Activated CD4-positive, alpha-beta memory T cell treated with anti-CD3 and anti-CD28 coated beads, Interleukin-2, amount 10 ng/mL, durations not matched to agents 7 days and 5 days (primary cell): ENCODE data around the gene PSMA7. TPM values are rescaled to one million over a fixed set of nuclear protein-coding genes. Genes with fewer than 3 reads are reported as not detected.

ENCODE experiments used
- CTCF ChIA-PET: fragments of 350-600 bp; sonication (Branson Sonifier 250); formaldehyde crosslinking; loops from one replicate; lab custom pipeline; 2021; ENCODE audit warnings: antibody characterized with exemption, inconsistent platforms; lab: Charles Lee
- POLR2A ChIA-PET: fragments of 350-600 bp; sonication (Branson Sonifier 250); formaldehyde crosslinking; loops from one replicate; lab custom pipeline; 2021; ENCODE audit warnings: antibody characterized with exemption; lab: Charles Lee
- DNase-seq: peaks from one replicate; pipeline ENCODE4 v3.0.0-alpha.2; 2020
- H3K27ac Mint-ChIP-seq: one replicate; pipeline ENCODE4 v1.8.0; 2021; ENCODE audit warnings: mild to moderate bottlenecking, mixed read lengths
- H3K27me3 Mint-ChIP-seq: one replicate; pipeline ENCODE4 v1.8.0; 2021; ENCODE audit warnings: mixed read lengths
- H3K36me3 Mint-ChIP-seq: one replicate; pipeline ENCODE4 v1.8.0; 2021; ENCODE audit warnings: low read depth, mixed read lengths
- H3K4me1 Mint-ChIP-seq: one replicate; pipeline ENCODE4 v1.8.0; 2021; ENCODE audit warnings: mixed read lengths
- H3K4me3 Mint-ChIP-seq: one replicate; pipeline ENCODE4 v1.8.0; 2021; ENCODE audit warnings: mild to moderate bottlenecking, mixed read lengths
- H3K9me3 Mint-ChIP-seq: one replicate; pipeline ENCODE4 v1.8.0; 2021; ENCODE audit warnings: mixed read lengths
- total RNA-seq, 2 experiments: library from RNA; stranded (reverse); gene quantifications; one replicate each; pipeline ENCODE4 v1.2.3, GENCODE V29; 2021

Gene PSMA7
- total RNA-seq, 2 experiments from 2014 or later = 243 to 246 TPM

DNA sequence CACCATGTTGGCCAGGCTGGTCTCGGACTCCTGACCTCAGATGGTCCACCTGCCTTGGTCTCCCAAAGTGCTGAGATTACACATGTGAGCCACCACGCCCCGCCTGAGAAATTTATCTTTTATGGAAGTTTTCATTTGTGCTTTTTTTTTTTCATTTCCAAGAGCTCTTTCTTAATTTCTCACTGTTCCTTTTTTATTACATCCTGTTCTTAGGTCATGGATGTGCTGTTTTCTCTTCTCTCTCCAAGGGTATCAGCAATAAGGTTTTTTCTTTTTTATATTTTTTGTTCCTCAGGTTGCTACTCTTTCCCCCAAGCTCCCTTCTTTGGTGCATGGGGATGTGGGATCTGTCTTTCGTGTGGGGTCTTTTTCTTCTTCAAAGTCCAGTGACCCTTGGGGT lies 42.1 kb downstream of the PSMA7 start:
- Mint-ChIP-seq H3K4me3 (no peak overlapping the region), H3K36me3 (peaks cover 9% of the 10 kb centered on the region), H3K9me3 (peaks cover 31% of the 10 kb centered on the region), H3K27me3 (no peaks in the 10 kb centered on the region), H3K4me1 (no peaks in the 10 kb centered on the region), H3K27ac (no peak overlapping the region)
- DNase-seq = no peak
- ChIA-PET CTCF (no interaction called here), POLR2A (no interaction called here)

DNA sequence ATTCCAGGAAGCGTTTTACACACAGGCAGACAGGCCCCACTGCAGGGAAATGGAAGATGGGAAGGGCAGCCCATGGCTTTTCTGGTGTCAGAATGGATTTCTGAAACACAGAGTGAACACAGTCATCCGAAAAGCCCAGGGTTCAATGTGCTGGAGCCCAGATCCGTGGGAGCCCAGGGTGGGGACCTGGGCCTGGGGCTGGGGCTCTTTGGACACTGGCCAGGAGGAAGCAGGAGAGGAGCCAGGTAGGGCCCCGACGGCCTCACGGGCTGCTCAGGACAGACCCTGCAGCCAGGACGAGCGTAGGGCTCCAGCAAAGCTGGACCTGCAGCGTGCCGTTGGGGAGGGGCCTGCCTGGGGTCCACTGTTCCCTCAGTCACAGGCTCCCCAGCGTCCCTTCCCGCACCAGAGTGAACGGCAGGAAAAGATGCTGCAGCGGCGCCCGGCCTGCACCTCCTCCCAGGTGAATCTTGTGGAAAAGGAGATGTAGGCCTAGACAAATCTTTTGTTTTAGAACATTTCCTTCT lies 45.2 kb downstream of the PSMA7 start:
- ChIA-PET POLR2A (no interaction called here), CTCF (no interaction called here)
- H3K4me1 Mint-ChIP-seq = no peaks in the 10 kb centered on the region
- no peak overlapping the region for H3K4me3 Mint-ChIP-seq
- no peak for DNase-seq
- peaks cover 24% of the 10 kb centered on the region for H3K9me3 Mint-ChIP-seq
- H3K27me3 Mint-ChIP-seq = no peaks in the 10 kb centered on the region
- H3K36me3 Mint-ChIP-seq = peaks cover 3% of the 10 kb centered on the region
- no peak overlapping the region for H3K27ac Mint-ChIP-seq

GRCh38 chr20:62096421-62097380 lies 46.5 kb downstream of the PSMA7 start:
- H3K9me3 Mint-ChIP-seq = peaks cover 26% of the 10 kb centered on the region
- no peaks in the 10 kb centered on the region for H3K27me3 Mint-ChIP-seq
- POLR2A ChIA-PET = no interaction called here
- peaks cover 3% of the 10 kb centered on the region for H3K36me3 Mint-ChIP-seq
- DNase-seq = no peak
- H3K4me1 Mint-ChIP-seq = no peaks in the 10 kb centered on the region
- CTCF ChIA-PET = no interaction called here
- no peak overlapping the region for H3K4me3 Mint-ChIP-seq
- H3K27ac Mint-ChIP-seq = no peak overlapping the region

GRCh38 chr20:62089393-62089792 lies 53.8 kb downstream of the PSMA7 start:
- Mint-ChIP-seq H3K27ac (no peak overlapping the region), H3K4me3 (no peak overlapping the region), H3K36me3 (no peaks in the 10 kb centered on the region), H3K27me3 (no peaks in the 10 kb centered on the region), H3K9me3 (peaks cover 12% of the 10 kb centered on the region), H3K4me1 (no peaks in the 10 kb centered on the region)
- DNase-seq = no peak
- CTCF ChIA-PET = interaction anchor here (1.2 kb wide), 1 partner anchor 49 kb away, joined by 3 read pairs; no protein-coding TSS in a partner anchor
- POLR2A ChIA-PET = no interaction called here

DNA sequence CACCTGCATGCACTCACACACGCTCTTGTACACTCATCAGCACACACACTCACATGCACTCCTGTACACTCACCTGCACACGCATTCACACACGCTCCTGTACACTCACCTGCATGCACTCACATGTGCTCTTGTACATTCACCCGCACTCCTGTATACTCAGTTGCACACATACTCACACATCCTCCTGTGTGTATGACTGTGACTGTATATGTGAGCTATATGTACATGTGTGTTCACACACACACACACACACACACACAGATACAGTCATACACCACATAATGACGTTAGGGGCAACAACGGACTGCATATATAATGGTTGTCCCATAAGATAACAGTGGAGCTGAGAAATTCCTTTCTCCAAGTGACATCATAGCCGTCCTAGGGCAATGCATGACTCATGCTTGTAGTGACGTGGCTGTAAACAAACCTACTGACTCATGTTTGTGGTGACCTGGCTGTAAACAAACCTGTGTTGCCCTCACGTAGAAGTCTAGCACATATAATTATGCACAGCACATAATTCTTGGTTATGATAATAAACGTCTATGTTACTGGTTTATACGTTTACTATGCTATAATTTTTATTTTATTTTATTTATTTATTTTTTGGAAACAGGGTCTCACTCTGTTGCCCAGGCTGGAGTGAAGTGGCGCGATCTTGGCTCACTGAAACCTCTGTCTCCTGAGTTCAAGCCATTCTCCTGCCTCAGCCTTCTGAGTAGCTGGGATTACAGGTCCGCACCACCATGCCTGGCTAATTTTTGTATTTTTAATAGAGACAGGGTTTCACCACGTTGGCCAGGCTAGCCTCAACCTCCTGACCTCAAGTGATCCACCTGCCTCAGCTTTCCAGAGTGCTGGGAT lies 54.7 kb downstream of the PSMA7 start:
- Mint-ChIP-seq H3K4me1 (no peaks in the 10 kb centered on the region), H3K27ac (no peak overlapping the region), H3K9me3 (peaks cover 8% of the 10 kb centered on the region), H3K4me3 (no peak overlapping the region), H3K27me3 (no peaks in the 10 kb centered on the region), H3K36me3 (no peaks in the 10 kb centered on the region)
- ChIA-PET POLR2A (no interaction called here), CTCF (no interaction called here)
- DNase-seq = no peak

DNA sequence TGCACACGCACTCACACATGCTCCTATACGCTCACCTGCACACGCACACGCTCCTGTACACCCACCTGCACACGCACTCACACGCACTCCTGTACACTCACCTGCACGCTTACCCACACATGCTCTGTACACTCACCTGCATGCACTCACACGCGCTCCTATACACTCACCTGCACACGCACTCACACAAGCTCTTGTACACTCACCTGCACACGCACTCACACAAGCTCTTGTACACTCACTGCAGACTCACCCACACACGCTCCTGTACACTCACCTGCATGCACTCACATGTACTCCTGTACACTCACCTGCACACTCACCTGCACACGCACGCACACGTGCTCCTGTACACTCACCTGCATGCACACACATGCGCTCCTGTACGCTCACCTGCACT lies 55.6 kb downstream of the PSMA7 start:
- H3K4me3 Mint-ChIP-seq = no peak overlapping the region
- peaks cover 5% of the 10 kb centered on the region for H3K9me3 Mint-ChIP-seq
- no peak for DNase-seq
- POLR2A ChIA-PET = no interaction called here
- no peak overlapping the region for H3K27ac Mint-ChIP-seq
- H3K27me3 Mint-ChIP-seq = no peaks in the 10 kb centered on the region
- CTCF ChIA-PET = no interaction called here
- H3K36me3 Mint-ChIP-seq = no peaks in the 10 kb centered on the region
- no peaks in the 10 kb centered on the region for H3K4me1 Mint-ChIP-seq

DNA sequence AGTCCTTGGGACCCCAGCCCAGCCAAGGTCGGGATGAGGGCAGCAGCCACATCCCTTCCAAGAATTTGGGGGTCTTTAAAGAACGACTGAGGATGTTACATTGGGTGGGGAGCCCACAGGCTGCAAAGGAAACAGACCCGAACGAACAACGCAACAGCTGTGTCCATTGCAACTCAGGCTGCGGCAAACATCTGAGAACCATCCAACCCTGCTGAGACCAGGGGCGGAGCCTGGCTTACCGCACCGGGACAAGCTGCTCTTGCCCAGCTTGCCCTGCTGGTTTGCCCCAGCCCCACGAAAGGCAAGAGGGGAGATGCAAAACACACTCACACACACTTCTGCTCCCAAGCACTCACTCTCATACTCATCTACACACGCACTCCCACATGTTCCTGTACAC lies 56.0 kb downstream of the PSMA7 start:
- CTCF ChIA-PET = no interaction called here
- no peaks in the 10 kb centered on the region for H3K4me1 Mint-ChIP-seq
- POLR2A ChIA-PET = no interaction called here
- H3K4me3 Mint-ChIP-seq = no peak overlapping the region
- H3K27ac Mint-ChIP-seq = no peak overlapping the region
- H3K9me3 Mint-ChIP-seq = peaks cover 4% of the 10 kb centered on the region
- no peaks in the 10 kb centered on the region for H3K36me3 Mint-ChIP-seq
- H3K27me3 Mint-ChIP-seq = no peaks in the 10 kb centered on the region
- no peak for DNase-seq

Other genes with a start within 250 kb of the PSMA7 start
- 10 to 100 TPM; 18.0 to 20.0 TPM for gene TAF4, start 77.5 kb downstream of the PSMA7 start, total RNA-seq
- 10 to 100 TPM; 38.9 to 39.0 TPM for gene LSM14B, start 20.9 kb downstream of the PSMA7 start, total RNA-seq
- gene SS18L1, start 375 bp upstream of the PSMA7 start, total RNA-seq = 10 to 100 TPM; 15.1 to 16.7 TPM
- 10 to 100 TPM; 25.6 to 27.2 TPM for gene MTG2, start 39.6 kb upstream of the PSMA7 start, total RNA-seq
- not detected for gene HRH3, start 76.9 kb upstream of the PSMA7 start, total RNA-seq
- gene OSBPL2, start 95.1 kb upstream of the PSMA7 start, total RNA-seq = 10 to 100 TPM; 40.3 to 40.6 TPM
- 10 to 100 TPM; 90.1 to 91.0 TPM for gene ADRM1, start 159.6 kb upstream of the PSMA7 start, total RNA-seq
- gene LAMA5, start 223.9 kb upstream of the PSMA7 start, total RNA-seq = under 1 TPM; 0.33 to 0.63 TPM
- 1,000 to 10,000 TPM; 1,751 to 1,764 TPM for gene RPS21, start 243.7 kb upstream of the PSMA7 start, total RNA-seq